GM12865 (cell line): ENCODE data around the gene ZNFX1.
"Not testable (repeated sequence)": the region's sequence is repeated elsewhere in the genome, so short reads cannot be mapped to it uniquely, and the experiment has no call there.

Source experiments
- DNase-seq: peaks from one replicate; pipeline ENCODE4 v3.0.0; 2010; ENCODE audit warnings: low read depth
- H3K4me3 ChIP-seq: 2 replicates; pipeline ENCODE4 v1.5.1; 2011; ENCODE audit warnings: mild to moderate bottlenecking, low read depth, low read length, control low read depth
- TF ChIP-seq, protein P1 (sequence below): IDR thresholded peaks from 2 replicates; pipeline ENCODE4 v1.5.1; 2011; ENCODE audit warnings: low read length, control low read depth, low read depth, inconsistent platforms; ENCODE audit not compliant: insufficient read depth; ENCODE audit errors: missing control alignments

ZNFX1 gene

GRCh38 chr20:49318430-49319207 is 40.8 kb upstream of the ZNFX1 start:
- no peak for DNase-seq
- H3K4me3 ChIP-seq, result no peak overlapping the region
- TF ChIP-seq, protein P1, sequence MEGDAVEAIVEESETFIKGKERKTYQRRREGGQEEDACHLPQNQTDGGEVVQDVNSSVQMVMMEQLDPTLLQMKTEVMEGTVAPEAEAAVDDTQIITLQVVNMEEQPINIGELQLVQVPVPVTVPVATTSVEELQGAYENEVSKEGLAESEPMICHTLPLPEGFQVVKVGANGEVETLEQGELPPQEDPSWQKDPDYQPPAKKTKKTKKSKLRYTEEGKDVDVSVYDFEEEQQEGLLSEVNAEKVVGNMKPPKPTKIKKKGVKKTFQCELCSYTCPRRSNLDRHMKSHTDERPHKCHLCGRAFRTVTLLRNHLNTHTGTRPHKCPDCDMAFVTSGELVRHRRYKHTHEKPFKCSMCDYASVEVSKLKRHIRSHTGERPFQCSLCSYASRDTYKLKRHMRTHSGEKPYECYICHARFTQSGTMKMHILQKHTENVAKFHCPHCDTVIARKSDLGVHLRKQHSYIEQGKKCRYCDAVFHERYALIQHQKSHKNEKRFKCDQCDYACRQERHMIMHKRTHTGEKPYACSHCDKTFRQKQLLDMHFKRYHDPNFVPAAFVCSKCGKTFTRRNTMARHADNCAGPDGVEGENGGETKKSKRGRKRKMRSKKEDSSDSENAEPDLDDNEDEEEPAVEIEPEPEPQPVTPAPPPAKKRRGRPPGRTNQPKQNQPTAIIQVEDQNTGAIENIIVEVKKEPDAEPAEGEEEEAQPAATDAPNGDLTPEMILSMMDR, result no peak

- TF ChIP-seq, protein P1, result no peak
- DNase-seq, result no peak
- no peak overlapping the region for H3K4me3 ChIP-seq
These were observed 40.2 kb upstream of the ZNFX1 start for GRCh38 chr20:49318091-49318429.

GRCh38 chr20:49316704-49317103 is 38.8 kb upstream of the ZNFX1 start:
- DNase-seq, result no peak
- H3K4me3 ChIP-seq, result no peak overlapping the region
- TF ChIP-seq, protein P1, result no peak

DNA sequence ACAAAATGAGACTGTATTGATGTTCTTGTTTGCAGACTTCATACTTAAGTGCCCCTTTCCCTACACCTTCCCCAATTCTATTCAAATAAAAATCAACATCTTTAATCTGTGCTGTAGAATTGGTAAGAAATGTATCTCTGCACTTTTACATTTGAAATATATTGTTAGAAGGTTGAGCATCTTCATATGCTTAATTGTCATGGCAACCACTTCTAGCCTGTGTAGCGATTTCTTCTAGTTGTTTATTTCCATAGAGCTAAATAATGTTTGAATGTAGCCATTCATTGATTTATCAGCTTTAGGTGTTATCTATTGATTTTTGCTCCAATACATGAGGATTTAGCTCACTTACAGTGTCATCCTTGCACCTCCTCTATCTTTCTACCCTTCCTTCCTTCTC is 37.7 kb upstream of the ZNFX1 start:
- DNase-seq, result no peak
- TF ChIP-seq, protein P1, result no peak
- H3K4me3 ChIP-seq, result no peak overlapping the region

- DNase-seq, H3K4me3 ChIP-seq: not testable (repeated sequence)
These were observed 36.2 kb upstream of the ZNFX1 start for GRCh38 chr20:49314052-49314451.

- DNase-seq, result no peak
- no peak overlapping the region for H3K4me3 ChIP-seq
- TF ChIP-seq, protein P1, result no peak
These were observed 35.4 kb upstream of the ZNFX1 start for GRCh38 chr20:49313283-49313682.

GRCh38 chr20:49312661-49313060 is 34.8 kb upstream of the ZNFX1 start:
- no peak for DNase-seq
- H3K4me3 ChIP-seq, result no peak overlapping the region
- TF ChIP-seq, protein P1, result no peak

- H3K4me3 ChIP-seq, result no peak overlapping the region
- no peak for DNase-seq
- TF ChIP-seq, protein P1, result no peak
These were observed 32.8 kb upstream of the ZNFX1 start for GRCh38 chr20:49310705-49311104.
